Activated CD4-positive, CD25-positive, alpha-beta regulatory T cell treated with anti-CD3 and anti-CD28 coated beads, Interleukin-2, amount 50 U/mL, for 24 hours (primary cell): Measurements from ENCODE around the gene THSD4.

Source experiments
- ATAC-seq, 2 donors: fragments of 150-1000 bp; cut with Tn5 transposase; one replicate each; pipeline ENCODE4 v1.10.0; 2021; ENCODE audit warnings: mild to moderate bottlenecking in 1 of 2, moderate library complexity in 1 of 2

THSD4 gene

GRCh38 chr15:71776304-71776703, 661.0 kb downstream of the THSD4 start:
- no peak for ATAC-seq

- ATAC-seq, result no peak
Observed at GRCh38 chr15:71777216-71777943, 662.1 kb downstream of the THSD4 start.

- ATAC-seq, result no peak
Observed at GRCh38 chr15:71779073-71779797, 664.0 kb downstream of the THSD4 start.

- ATAC-seq, result peak in 1 of 2 donors; percentile 43
Observed at GRCh38 chr15:71780115-71780976, 665.1 kb downstream of the THSD4 start.

GRCh38 chr15:71781179-71781964, 666.1 kb downstream of the THSD4 start:
- ATAC-seq, result no peak

- ATAC-seq, result no peak
Observed at GRCh38 chr15:71781965-71782265, 666.6 kb downstream of the THSD4 start.

- no peak for ATAC-seq
Observed at GRCh38 chr15:71782422-71783165, 667.3 kb downstream of the THSD4 start.

- no peak for ATAC-seq
Observed at GRCh38 chr15:71784719-71785118, 669.4 kb downstream of the THSD4 start.

GRCh38 chr15:71785996-71786395, 670.7 kb downstream of the THSD4 start:
- no peak for ATAC-seq

- ATAC-seq, result no peak
Observed at GRCh38 chr15:71786673-71787072, 671.4 kb downstream of the THSD4 start.

GRCh38 chr15:71788646-71789579, 673.6 kb downstream of the THSD4 start:
- ATAC-seq, result no peak

GRCh38 chr15:71789616-71790015, 674.3 kb downstream of the THSD4 start:
- ATAC-seq, result no peak

GRCh38 chr15:71790081-71790480, 674.8 kb downstream of the THSD4 start:
- no peak for ATAC-seq

- ATAC-seq, result no peak
Observed at GRCh38 chr15:71791975-71792374, 676.7 kb downstream of the THSD4 start.

- no peak for ATAC-seq
Observed at GRCh38 chr15:71792521-71792920, 677.2 kb downstream of the THSD4 start.

GRCh38 chr15:71798641-71799040, 683.4 kb downstream of the THSD4 start:
- ATAC-seq, result no peak

GRCh38 chr15:71800190-71800589, 684.9 kb downstream of the THSD4 start:
- ATAC-seq, result no peak

- no peak for ATAC-seq
Observed at GRCh38 chr15:71800835-71801745, 685.8 kb downstream of the THSD4 start.

GRCh38 chr15:71801935-71802655, 686.8 kb downstream of the THSD4 start:
- no peak for ATAC-seq
